Activated T-cell treated with anti-CD3 and anti-CD28 coated beads, Interleukin-2, amount 50 U/mL, for 4 hours (primary cell): ENCODE data around the gene BTN3A1. TPM values are rescaled to one million over a fixed set of nuclear protein-coding genes. Genes with fewer than 3 reads are reported as not detected.
A peak's percentile ranks its signal among the peaks of the same experiment; 100 is the strongest.
"Not testable (repeated sequence)": the region's sequence is repeated elsewhere in the genome, so short reads cannot be mapped to it uniquely, and the experiment has no call there.

ENCODE experiments used
- ATAC-seq, 2 donors: fragments of 200-7000 bp; cut with Tn5 transposase; one replicate each; pipeline ENCODE4 v1.10.0; 2021
- DNase-seq: peaks from one replicate; pipeline ENCODE4 v3.0.0-alpha.2; 2020
- H3K27me3 Mint-ChIP-seq: one replicate; pipeline ENCODE4 v1.8.0; 2021; ENCODE audit warnings: low read depth, mixed read lengths
- H3K36me3 Mint-ChIP-seq: one replicate; pipeline ENCODE4 v1.8.0; 2022; ENCODE audit warnings: mixed read lengths; ENCODE audit not compliant: insufficient read depth
- H3K4me1 Mint-ChIP-seq: one replicate; pipeline ENCODE4 v1.8.0; 2021; ENCODE audit warnings: low read depth, mixed read lengths
- H3K4me3 Mint-ChIP-seq: one replicate; pipeline ENCODE4 v1.8.0; 2021; ENCODE audit warnings: mild to moderate bottlenecking, moderate library complexity, mixed read lengths
- H3K9me3 Mint-ChIP-seq: one replicate; pipeline ENCODE4 v1.8.0; 2021; ENCODE audit warnings: mixed read lengths
- total RNA-seq, 3 donors: library from RNA; stranded (reverse); gene quantifications; one replicate each; pipeline ENCODE4 v1.2.1, GENCODE V29; 2021

BTN3A1 gene
- total RNA-seq = 10 to 100 TPM in 2 of 3 donors, 1 to 10 TPM in 1; 9.1 to 11.9 (median 10.8) TPM

GRCh38 chr6:26401987-26402658 is at the start of gene BTN3A1:
Gene BTN3A1, plus strand, starts transcription at chr6:26402275. Its CDS starts 3,289 bp downstream, at chr6:26405564.
- ATAC-seq (peak; percentile 97 to 98), DNase-seq (peak; percentile 44)
- H3K27me3 Mint-ChIP-seq = no peaks in the 10 kb centered on the region
- peaks cover 64% of the 10 kb centered on the region for H3K4me1 Mint-ChIP-seq
- H3K4me3 Mint-ChIP-seq = peak within 1 kb of the TSS; percentile 93
- H3K36me3 Mint-ChIP-seq = peaks cover 16% of the 10 kb centered on the region
- no peaks in the 10 kb centered on the region for H3K9me3 Mint-ChIP-seq

GRCh38 chr6:26352315-26352714 is 49.8 kb upstream of the BTN3A1 start:
- ATAC-seq (no peak), DNase-seq (no peak)
- no peaks in the 10 kb centered on the region for H3K4me1 Mint-ChIP-seq
- H3K36me3 Mint-ChIP-seq = no peaks in the 10 kb centered on the region
- H3K4me3 Mint-ChIP-seq = no peak overlapping the region
- H3K27me3 Mint-ChIP-seq = no peaks in the 10 kb centered on the region
- no peaks in the 10 kb centered on the region for H3K9me3 Mint-ChIP-seq

GRCh38 chr6:26354162-26354561 is 47.9 kb upstream of the BTN3A1 start:
- Mint-ChIP-seq H3K9me3 (no peaks in the 10 kb centered on the region), H3K4me3 (no peak overlapping the region), H3K4me1 (peaks cover 8% of the 10 kb centered on the region), H3K27me3 (no peaks in the 10 kb centered on the region), H3K36me3 (no peaks in the 10 kb centered on the region)
- no peak for DNase-seq
- no peak for ATAC-seq

GRCh38 chr6:26355366-26355765 is 46.7 kb upstream of the BTN3A1 start:
- ATAC-seq = no peak
- no peak overlapping the region for H3K4me3 Mint-ChIP-seq
- DNase-seq = no peak
- H3K36me3 Mint-ChIP-seq = no peaks in the 10 kb centered on the region
- no peaks in the 10 kb centered on the region for H3K9me3 Mint-ChIP-seq
- peaks cover 10% of the 10 kb centered on the region for H3K4me1 Mint-ChIP-seq
- H3K27me3 Mint-ChIP-seq = no peaks in the 10 kb centered on the region

GRCh38 chr6:26357543-26357942 is 44.5 kb upstream of the BTN3A1 start:
- not testable (repeated sequence) for H3K4me3 Mint-ChIP-seq, ATAC-seq, H3K27me3 Mint-ChIP-seq, DNase-seq, H3K9me3 Mint-ChIP-seq, H3K36me3 Mint-ChIP-seq
- H3K4me1 Mint-ChIP-seq = peaks cover 29% of the 10 kb centered on the region

- H3K36me3 Mint-ChIP-seq = no peaks in the 10 kb centered on the region
- H3K4me1 Mint-ChIP-seq = peaks cover 37% of the 10 kb centered on the region
- DNase-seq (no peak), ATAC-seq (no peak)
- H3K27me3 Mint-ChIP-seq = no peaks in the 10 kb centered on the region
- H3K9me3 Mint-ChIP-seq = no peaks in the 10 kb centered on the region
- H3K4me3 Mint-ChIP-seq = no peak overlapping the region
These were observed 43.5 kb upstream of the BTN3A1 start for GRCh38 chr6:26358511-26358981.

- H3K36me3 Mint-ChIP-seq = no peaks in the 10 kb centered on the region
- DNase-seq (no peak), ATAC-seq (no peak)
- H3K9me3 Mint-ChIP-seq = no peaks in the 10 kb centered on the region
- H3K4me1 Mint-ChIP-seq = peaks cover 43% of the 10 kb centered on the region
- H3K27me3 Mint-ChIP-seq = no peaks in the 10 kb centered on the region
- H3K4me3 Mint-ChIP-seq = no peak overlapping the region
These were observed 42.3 kb upstream of the BTN3A1 start for GRCh38 chr6:26359765-26360164.

GRCh38 chr6:26360451-26361416 is 41.3 kb upstream of the BTN3A1 start:
- peak; percentile 54 to 60 for ATAC-seq
- H3K27me3 Mint-ChIP-seq = no peaks in the 10 kb centered on the region
- DNase-seq = no peak
- no peaks in the 10 kb centered on the region for H3K36me3 Mint-ChIP-seq
- H3K4me1 Mint-ChIP-seq = peaks cover 43% of the 10 kb centered on the region
- peak overlapping the region; percentile 67 for H3K4me3 Mint-ChIP-seq
- no peaks in the 10 kb centered on the region for H3K9me3 Mint-ChIP-seq

GRCh38 chr6:26361544-26361943 is 40.5 kb upstream of the BTN3A1 start:
- no peak overlapping the region for H3K4me3 Mint-ChIP-seq

GRCh38 chr6:26362093-26362835 is 39.8 kb upstream of the BTN3A1 start:
- Mint-ChIP-seq H3K9me3 (no peaks in the 10 kb centered on the region), H3K4me3 (no peak overlapping the region), H3K27me3 (no peaks in the 10 kb centered on the region), H3K36me3 (peaks cover under 1% of the 10 kb centered on the region), H3K4me1 (peaks cover 53% of the 10 kb centered on the region)
- DNase-seq (no peak), ATAC-seq (no peak)

More at GRCh38 chr6:26361544-26361943, 40.5 kb upstream of the BTN3A1 start:
- no peak for DNase-seq
- H3K9me3 Mint-ChIP-seq = no peaks in the 10 kb centered on the region
- ATAC-seq = no peak
- no peaks in the 10 kb centered on the region for H3K27me3 Mint-ChIP-seq
- peaks cover 47% of the 10 kb centered on the region for H3K4me1 Mint-ChIP-seq
- no peaks in the 10 kb centered on the region for H3K36me3 Mint-ChIP-seq

- ATAC-seq (no peak), DNase-seq (no peak)
- peaks cover 58% of the 10 kb centered on the region for H3K4me1 Mint-ChIP-seq
- no peaks in the 10 kb centered on the region for H3K9me3 Mint-ChIP-seq
- no peaks in the 10 kb centered on the region for H3K27me3 Mint-ChIP-seq
- H3K4me3 Mint-ChIP-seq = no peak overlapping the region
- peaks cover 3% of the 10 kb centered on the region for H3K36me3 Mint-ChIP-seq
These were observed 39.2 kb upstream of the BTN3A1 start for GRCh38 chr6:26362836-26363220.

GRCh38 chr6:26363882-26364701 is 38.0 kb upstream of the BTN3A1 start:
- no peaks in the 10 kb centered on the region for H3K9me3 Mint-ChIP-seq
- ATAC-seq = no peak

GRCh38 chr6:26365633-26365995 is 36.5 kb upstream of the BTN3A1 start:
- DNase-seq = no peak
- no peak overlapping the region for H3K4me3 Mint-ChIP-seq
- no peak for ATAC-seq

More at GRCh38 chr6:26363882-26364701, 38.0 kb upstream of the BTN3A1 start:
- no peak for DNase-seq
- Mint-ChIP-seq H3K4me1 (peaks cover 62% of the 10 kb centered on the region), H3K4me3 (no peak overlapping the region), H3K36me3 (peaks cover 10% of the 10 kb centered on the region), H3K27me3 (no peaks in the 10 kb centered on the region)

More at GRCh38 chr6:26365633-26365995, 36.5 kb upstream of the BTN3A1 start:
- Mint-ChIP-seq H3K27me3 (no peaks in the 10 kb centered on the region), H3K36me3 (peaks cover 14% of the 10 kb centered on the region), H3K9me3 (no peaks in the 10 kb centered on the region), H3K4me1 (peaks cover 72% of the 10 kb centered on the region)
